GM18861 (cell line): ENCODE data around the gene PFKL.

Experiments used
- ATAC-seq: cut with Tn5 transposase; IDR thresholded peaks from one replicate; pipeline ENCODE4 v1.9.1; 2021; ENCODE audit not compliant: unreplicated experiment

PFKL gene

DNA sequence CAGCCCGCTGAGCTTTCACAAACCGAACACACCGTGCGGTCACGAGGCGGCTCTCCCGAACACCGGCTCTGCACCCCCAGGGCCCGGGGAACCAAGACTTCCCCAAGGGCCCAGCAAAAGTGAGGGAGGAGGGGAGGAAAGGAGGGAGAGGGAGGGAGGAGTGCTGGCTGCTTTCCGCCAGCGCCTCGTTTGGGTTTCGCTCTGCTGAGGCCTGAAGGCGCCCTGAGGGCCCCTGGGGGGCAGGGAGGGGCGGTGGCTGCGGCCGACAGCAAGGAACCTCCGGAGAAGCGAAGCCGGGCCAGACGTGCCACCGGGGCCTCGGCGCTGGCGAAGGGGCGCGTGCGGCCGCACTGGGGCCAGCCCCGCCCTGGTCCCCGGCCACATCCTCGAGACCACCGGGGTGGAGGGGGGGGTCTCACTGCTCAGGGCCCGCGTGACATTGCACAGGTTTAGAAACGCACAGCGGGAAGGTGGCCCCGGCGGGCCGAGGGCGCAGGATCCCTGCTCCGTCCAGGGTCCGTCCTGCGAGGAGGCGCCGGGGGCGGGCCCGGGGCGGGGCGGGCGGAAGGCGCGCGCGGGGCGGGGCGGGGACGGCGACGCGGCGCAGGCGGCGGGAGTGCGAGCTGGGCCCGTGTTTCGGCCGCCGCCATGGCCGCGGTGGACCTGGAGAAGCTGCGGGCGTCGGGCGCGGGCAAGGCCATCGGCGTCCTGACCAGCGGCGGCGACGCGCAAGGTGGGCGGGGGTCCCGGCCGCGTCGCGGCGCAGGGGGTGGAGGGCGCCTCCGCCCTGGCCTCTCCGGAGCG lies at the start of gene PFKL:
Gene PFKL (plus strand): TSS at position 596 of the 804 bp plus-strand sequence. CDS start 53 bp downstream, at position 649.
- peak; percentile 39 for ATAC-seq

DNA sequence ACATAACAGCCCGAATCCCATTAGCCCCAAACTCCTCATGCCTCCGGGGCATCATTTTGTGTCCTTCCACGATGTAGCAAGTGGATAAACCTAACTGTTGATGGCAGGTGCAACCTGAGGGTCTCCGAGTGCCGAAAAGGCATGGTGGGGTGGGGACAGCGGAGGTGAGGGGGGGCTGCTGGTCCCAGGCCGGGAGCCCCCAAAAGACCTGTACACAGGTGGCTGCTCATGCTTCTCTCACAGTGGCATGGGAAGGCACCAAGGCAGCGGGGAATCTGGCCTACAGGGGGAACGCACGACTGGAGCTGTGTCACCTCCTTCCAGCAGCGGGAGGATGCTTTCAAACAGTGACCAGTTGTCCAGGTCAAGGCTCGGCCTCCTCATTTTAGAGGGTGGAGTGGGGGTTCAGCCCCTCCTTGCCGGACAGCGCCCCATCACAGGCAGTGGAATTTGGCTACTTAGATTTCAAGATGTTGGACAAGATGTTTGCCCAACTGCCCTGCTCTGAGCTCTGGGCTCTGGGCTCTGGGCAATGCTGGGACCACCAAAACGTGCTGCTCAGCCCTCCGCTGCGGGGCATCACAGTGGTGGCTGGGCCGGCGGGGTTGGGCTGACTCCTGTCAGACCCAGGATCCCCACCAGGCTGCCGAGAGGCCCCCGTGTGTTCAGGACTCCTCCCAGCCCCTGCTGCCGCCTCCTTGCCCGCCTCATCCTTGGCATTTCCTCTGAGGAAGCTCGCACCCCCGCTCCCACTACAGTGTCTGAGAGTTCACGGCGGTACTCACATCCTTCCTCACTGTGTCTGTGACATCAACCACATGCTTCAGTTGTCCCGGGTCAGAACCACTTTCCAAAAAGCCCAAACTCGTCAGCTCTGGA lies 45.8 kb upstream of the PFKL start:
- no peak for ATAC-seq

GRCh38 chr21:44255511-44255981 lies 44.3 kb upstream of the PFKL start:
- ATAC-seq, result no peak

- no peak for ATAC-seq
Measured at GRCh38 chr21:44258056-44258725, 41.7 kb upstream of the PFKL start.

- ATAC-seq, result no peak
Measured at GRCh38 chr21:44259082-44259705, 40.7 kb upstream of the PFKL start.

- no peak for ATAC-seq
Measured at GRCh38 chr21:44260066-44260465, 39.8 kb upstream of the PFKL start.

GRCh38 chr21:44260791-44261631 lies 38.8 kb upstream of the PFKL start:
- ATAC-seq, result no peak

DNA sequence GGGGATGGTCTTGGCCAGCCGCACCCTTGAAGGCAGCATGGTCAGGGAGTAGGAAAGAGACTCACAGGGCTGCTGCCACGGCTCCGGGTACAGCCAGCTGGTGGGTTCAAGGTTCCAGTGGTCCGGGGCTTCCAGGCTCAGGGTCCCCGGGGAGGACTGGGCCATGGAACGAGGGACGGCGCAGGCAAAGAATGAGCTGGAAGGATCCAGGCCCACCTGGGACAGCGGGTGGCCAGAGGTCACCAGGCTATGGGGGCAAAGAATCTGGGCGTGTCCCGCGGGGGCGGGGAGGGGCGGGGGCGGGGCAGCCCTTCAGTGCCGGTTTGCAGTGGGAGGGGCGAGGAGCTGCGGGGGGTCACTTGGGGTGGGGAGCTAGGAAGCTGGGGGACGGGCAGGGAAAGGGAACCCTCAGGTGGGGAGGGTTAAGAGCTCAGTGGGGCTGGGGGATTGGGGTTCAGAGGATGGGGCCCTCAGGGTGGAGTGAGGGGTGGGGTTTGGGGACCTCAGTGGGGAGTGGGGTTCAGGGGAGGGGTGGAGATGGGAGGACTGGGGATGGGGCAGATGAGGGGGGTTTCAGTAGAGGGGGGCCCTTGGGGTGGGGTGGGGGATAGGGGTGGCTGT lies 38.1 kb upstream of the PFKL start, which contains the start of gene DNMT3L:
Gene DNMT3L (minus strand): TSS at position 223 of the 621 bp plus-strand sequence. CDS start 638 bp downstream, outside the sequence.
- ATAC-seq, result no peak

GRCh38 chr21:44262338-44263056 lies 37.4 kb upstream of the PFKL start:
- ATAC-seq, result no peak

DNA sequence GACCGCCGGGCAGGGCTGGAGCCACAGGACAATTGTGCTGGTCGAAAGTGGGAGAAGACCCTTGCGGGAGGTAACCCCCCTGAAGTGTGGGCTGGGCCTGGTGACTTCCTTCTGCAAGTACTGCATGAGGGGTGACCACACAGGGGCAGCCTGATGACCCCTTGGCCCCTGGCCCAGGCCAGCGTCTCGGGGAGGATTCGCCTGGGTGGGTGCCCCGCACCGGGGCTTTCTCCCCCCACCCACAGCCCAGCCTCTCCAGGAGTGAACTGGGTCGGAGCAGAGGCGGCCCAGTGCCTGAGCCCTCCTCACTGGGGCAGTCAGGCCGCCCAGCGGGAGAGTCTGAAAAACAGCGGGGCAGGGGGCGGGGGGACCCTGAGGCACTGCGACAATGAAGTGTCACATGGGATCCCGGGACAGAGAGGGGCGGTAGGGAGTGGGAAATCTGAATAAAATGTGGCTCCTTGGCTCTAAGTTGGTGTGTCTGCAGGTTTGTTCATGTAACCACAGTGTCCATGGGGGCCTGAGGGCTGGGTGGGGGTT lies 36.6 kb upstream of the PFKL start:
- no peak for ATAC-seq

GRCh38 chr21:44263768-44264167 lies 36.1 kb upstream of the PFKL start:
- no peak for ATAC-seq

- no peak for ATAC-seq
Measured at GRCh38 chr21:44265734-44266270, 34.1 kb upstream of the PFKL start.

- no peak for ATAC-seq
Measured at GRCh38 chr21:44267655-44268142, 32.2 kb upstream of the PFKL start.

DNA sequence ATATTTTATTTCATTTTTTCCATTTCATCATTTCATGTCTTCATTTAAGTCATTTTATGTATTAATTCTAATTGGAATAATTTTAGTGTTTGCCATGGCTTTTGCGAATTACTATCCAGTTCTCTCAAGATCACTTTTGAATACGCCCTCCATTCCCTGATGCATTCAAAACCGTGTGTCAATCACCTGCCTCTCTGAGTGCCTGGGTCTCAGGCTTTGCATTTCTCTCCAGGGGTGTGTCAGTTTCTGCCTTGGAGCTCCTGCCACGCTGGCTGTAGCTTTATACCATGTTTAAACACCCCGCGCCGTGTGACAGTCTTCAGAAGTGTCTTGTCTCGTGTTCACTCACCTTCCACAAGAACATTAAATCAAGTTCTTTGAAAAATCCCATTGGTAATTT lies 30.8 kb upstream of the PFKL start:
- no peak for ATAC-seq

- no peak for ATAC-seq
Measured at GRCh38 chr21:44271558-44272283, 28.1 kb upstream of the PFKL start.

GRCh38 chr21:44272284-44272858 lies 27.5 kb upstream of the PFKL start:
- no peak for ATAC-seq

- no peak for ATAC-seq
Measured at GRCh38 chr21:44273046-44273445, 26.8 kb upstream of the PFKL start.
